Astrocyte of the spinal cord (primary cell): ENCODE results near the gene CD40.
A peak's percentile ranks its signal among the peaks of the same experiment; 100 is the strongest.
"Not testable (repeated sequence)": the region's sequence is repeated elsewhere in the genome, so short reads cannot be mapped to it uniquely, and the experiment has no call there.

Source experiments
- DNase-seq: peaks from one replicate; pipeline ENCODE4 v3.0.0; 2011; ENCODE audit warnings: low read depth, low spot score
- H3K4me3 ChIP-seq: 2 replicates; pipeline ENCODE4 v1.5.1; 2011; ENCODE audit warnings: low read depth, mild to moderate bottlenecking, low read length, moderate library complexity
- CTCF ChIP-seq: IDR thresholded peaks from 2 replicates; pipeline ENCODE4 v1.5.1; 2012; ENCODE audit warnings: low read depth, mild to moderate bottlenecking, low read length, inconsistent platforms
- in situ Hi-C: cut with HindIII; loops from 2 replicates; pipeline ENCODE4 v1.10.0; 2017; ENCODE audit warnings: low sequenced_read_pairs

CD40 gene

GRCh38 chr20:46093531-46093930 is 24.6 kb upstream of the CD40 start:
- no peak for TF ChIP-seq CTCF
- peak; percentile 1 for DNase-seq
- in situ Hi-C loops: no loop called here
- no peak overlapping the region for H3K4me3 ChIP-seq

GRCh38 chr20:46099491-46100287 is 18.4 kb upstream of the CD40 start:
- in situ Hi-C loops: no loop called here
- TF ChIP-seq CTCF: no peak
- no peak for DNase-seq
- H3K4me3 ChIP-seq: no peak overlapping the region

GRCh38 chr20:46100444-46100843 is 17.7 kb upstream of the CD40 start:
- in situ Hi-C loops, DNase-seq, H3K4me3 ChIP-seq: not testable (repeated sequence)

- DNase-seq: no peak
- in situ Hi-C loops: no loop called here
Observed at GRCh38 chr20:46100988-46101387, 17.1 kb upstream of the CD40 start.

GRCh38 chr20:46101957-46102356 is 16.2 kb upstream of the CD40 start:
- TF ChIP-seq CTCF: no peak
- DNase-seq: no peak

More at GRCh38 chr20:46100988-46101387, 17.1 kb upstream of the CD40 start:
- TF ChIP-seq CTCF: no peak
- H3K4me3 ChIP-seq: no peak overlapping the region

GRCh38 chr20:46102940-46103339 is 15.2 kb upstream of the CD40 start:
- no peak for DNase-seq
- in situ Hi-C loops: no loop called here

More at GRCh38 chr20:46101957-46102356, 16.2 kb upstream of the CD40 start:
- H3K4me3 ChIP-seq: no peak overlapping the region
- in situ Hi-C loops: no loop called here

More at GRCh38 chr20:46102940-46103339, 15.2 kb upstream of the CD40 start:
- TF ChIP-seq CTCF: no peak
- no peak overlapping the region for H3K4me3 ChIP-seq
